IPS-18a (cell line): ENCODE measurements around the gene KRTAP10-2.

Experiments used
- H3K27ac ChIP-seq: one replicate; pipeline ENCODE4 v1.5.1; 2013; ENCODE audit warnings: low read length
- H3K27me3 ChIP-seq: one replicate; pipeline ENCODE4 v1.6.1; 2013; ENCODE audit warnings: mild to moderate bottlenecking, low read length; ENCODE audit not compliant: control insufficient read depth, insufficient read depth
- H3K36me3 ChIP-seq: one replicate; pipeline ENCODE4 v1.6.1; 2013; ENCODE audit warnings: low read depth, low read length; ENCODE audit not compliant: control insufficient read depth
- H3K4me1 ChIP-seq: one replicate; pipeline ENCODE4 v1.6.1; 2013; ENCODE audit warnings: low read depth, low read length; ENCODE audit not compliant: control insufficient read depth
- H3K4me3 ChIP-seq: one replicate; pipeline ENCODE4 v1.5.1; 2013; ENCODE audit warnings: low read length
- H3K9ac ChIP-seq: one replicate; pipeline ENCODE4 v1.6.1; 2013; ENCODE audit warnings: mild to moderate bottlenecking, low read length, moderate library complexity
- H3K9me3 ChIP-seq: one replicate; pipeline ENCODE4 v1.6.1; 2013; ENCODE audit warnings: low read depth, low read length; ENCODE audit not compliant: control insufficient read depth

The KRTAP10-2 gene

DNA sequence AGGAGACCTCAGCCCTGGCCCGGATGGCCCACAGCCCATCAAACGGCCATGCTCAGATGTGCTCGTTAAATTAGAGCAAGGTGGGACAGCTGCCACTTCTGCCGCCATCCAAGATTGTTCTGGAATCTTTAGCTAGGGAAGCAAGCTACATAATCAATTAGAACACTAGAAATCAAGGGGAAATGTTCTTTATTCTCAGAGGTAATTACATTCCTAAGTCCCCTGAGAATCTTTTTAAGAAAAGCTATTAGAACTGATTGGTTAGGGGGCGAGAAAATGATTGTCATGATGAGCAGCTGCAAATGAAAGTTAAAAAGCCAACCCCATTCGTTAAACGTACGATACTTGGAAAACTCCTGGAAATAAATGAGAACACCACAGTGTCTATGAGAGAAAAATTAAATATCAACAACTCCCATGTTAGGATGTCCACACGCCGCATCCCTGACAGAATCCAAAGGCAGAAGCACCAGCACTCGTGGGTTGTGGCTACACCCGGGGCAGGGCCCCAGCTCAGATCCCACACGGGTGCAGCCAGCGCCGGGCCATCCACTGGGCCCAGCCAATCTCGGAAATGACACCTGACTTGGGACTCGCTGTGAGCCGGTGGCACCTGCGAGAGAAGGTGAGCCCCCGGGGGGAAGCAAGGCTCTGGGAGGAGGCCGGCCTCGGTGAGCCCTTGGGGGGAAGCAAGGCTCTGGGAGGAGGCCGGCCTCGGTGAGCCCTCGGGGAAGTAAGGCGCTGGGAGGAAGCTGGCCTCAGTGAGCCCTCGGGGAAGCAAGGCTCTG, 48.9 kb downstream of the KRTAP10-2 start:
- no peaks in the 10 kb centered on the region for H3K9me3 ChIP-seq
- no peaks in the 10 kb centered on the region for H3K27me3 ChIP-seq
- H3K9ac ChIP-seq, result no peak overlapping the region
- no peak overlapping the region for H3K27ac ChIP-seq
- H3K4me3 ChIP-seq, result no peak overlapping the region
- no peaks in the 10 kb centered on the region for H3K36me3 ChIP-seq
- H3K4me1 ChIP-seq, result peaks cover 11% of the 10 kb centered on the region
